Colonic mucosa (tissue), 4 donors: Measurements from ENCODE around the gene SMCO4. TPM values are rescaled to one million over a fixed set of nuclear protein-coding genes. Genes with fewer than 3 reads are reported as not detected.

Source experiments
- DNase-seq: peaks from one replicate; pipeline ENCODE4 v3.0.0-alpha.2; 2020
- H3K27ac ChIP-seq: fragments of 200-600 bp; one replicate; pipeline ENCODE4 v1.8.0; 2021
- H3K27me3 ChIP-seq: fragments of 200-600 bp; one replicate; pipeline ENCODE4 v1.8.0; 2021
- H3K36me3 ChIP-seq: fragments of 200-600 bp; one replicate; pipeline ENCODE4 v1.8.0; 2021
- H3K4me1 ChIP-seq: fragments of 200-600 bp; one replicate; pipeline ENCODE4 v1.8.0; 2021; ENCODE audit warnings: mild to moderate bottlenecking
- H3K4me3 ChIP-seq: fragments of 200-600 bp; one replicate; pipeline ENCODE4 v1.8.0; 2021
- H3K9ac ChIP-seq, 2 donors: one replicate each; pipeline ENCODE4 v1.7.0; 2013; ENCODE audit warnings: control low read depth in 2 of 2, low read depth in 2 of 2, low read length in 2 of 2
- H3K9me3 ChIP-seq: fragments of 200-600 bp; one replicate; pipeline ENCODE4 v1.8.0; 2021
- intact Hi-C: fragments of 100-400 bp; cut with DNase I; formaldehyde crosslinking; loops from one replicate; pipeline ENCODE4 v1.14.1; 2022
- total RNA-seq, 2 donors: library from RNA; stranded (reverse); fragmentation: NEBNext Ultra II Directional in 1 of 2; extraction: Animal tissue kit (Norgen Biotek cat#: 25700) in 1 of 2; gene quantifications; one replicate each; pipeline ENCODE4 v1.2.1, GENCODE V29; 2021
- TF ChIP-seq, protein P1 (sequence below): fragments of 200-600 bp; IDR thresholded peaks from one replicate; pipeline ENCODE4 v1.8.0; 2022; ENCODE audit warnings: antibody characterized with exemption, mild to moderate bottlenecking
- donor health status: healthy.
- donor health status: DM: no; HTN: no; CAD: no.
- donor health status: DM: no; HTN: no; CAD: no.

SMCO4 gene
- total RNA-seq, 2 donors from 2014 or later, result 47.2 to 73.7 TPM

- Histone ChIP-seq H3K27me3 (no peaks in the 10 kb centered on the region), H3K9me3 (no peaks in the 10 kb centered on the region), H3K4me1 (no peaks in the 10 kb centered on the region), H3K4me3 (no peak overlapping the region), H3K27ac (no peak overlapping the region), H3K9ac (no peak overlapping the region), H3K36me3 (no peaks in the 10 kb centered on the region)
- no peak for DNase-seq
- intact Hi-C loops, result no loop called here
- TF ChIP-seq, protein P1, sequence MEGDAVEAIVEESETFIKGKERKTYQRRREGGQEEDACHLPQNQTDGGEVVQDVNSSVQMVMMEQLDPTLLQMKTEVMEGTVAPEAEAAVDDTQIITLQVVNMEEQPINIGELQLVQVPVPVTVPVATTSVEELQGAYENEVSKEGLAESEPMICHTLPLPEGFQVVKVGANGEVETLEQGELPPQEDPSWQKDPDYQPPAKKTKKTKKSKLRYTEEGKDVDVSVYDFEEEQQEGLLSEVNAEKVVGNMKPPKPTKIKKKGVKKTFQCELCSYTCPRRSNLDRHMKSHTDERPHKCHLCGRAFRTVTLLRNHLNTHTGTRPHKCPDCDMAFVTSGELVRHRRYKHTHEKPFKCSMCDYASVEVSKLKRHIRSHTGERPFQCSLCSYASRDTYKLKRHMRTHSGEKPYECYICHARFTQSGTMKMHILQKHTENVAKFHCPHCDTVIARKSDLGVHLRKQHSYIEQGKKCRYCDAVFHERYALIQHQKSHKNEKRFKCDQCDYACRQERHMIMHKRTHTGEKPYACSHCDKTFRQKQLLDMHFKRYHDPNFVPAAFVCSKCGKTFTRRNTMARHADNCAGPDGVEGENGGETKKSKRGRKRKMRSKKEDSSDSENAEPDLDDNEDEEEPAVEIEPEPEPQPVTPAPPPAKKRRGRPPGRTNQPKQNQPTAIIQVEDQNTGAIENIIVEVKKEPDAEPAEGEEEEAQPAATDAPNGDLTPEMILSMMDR, result no peak
These were observed 17.2 kb upstream of the SMCO4 start for GRCh38 chr11:93560199-93560932.

DNA sequence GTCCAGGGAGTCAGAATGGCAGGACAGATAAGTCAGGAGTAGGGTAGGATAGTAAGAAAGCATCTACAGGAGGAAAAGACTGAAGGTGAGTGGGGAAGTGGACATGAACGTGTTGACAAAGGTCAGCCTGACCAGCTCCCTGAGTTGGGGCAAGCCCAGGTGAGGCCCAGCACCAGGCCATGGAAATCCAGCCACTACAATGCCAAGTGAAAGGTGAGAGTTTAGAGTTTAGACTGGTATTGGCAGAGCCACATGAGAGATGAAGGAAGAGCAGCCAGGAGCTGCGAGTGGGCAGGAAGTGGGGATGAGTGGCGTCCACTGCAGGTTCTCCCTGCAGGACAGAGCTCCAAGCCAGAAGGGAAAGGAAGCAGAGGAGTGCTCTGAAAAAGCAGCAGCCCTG lies 16.5 kb upstream of the SMCO4 start:
- H3K4me1 ChIP-seq, result no peaks in the 10 kb centered on the region
- TF ChIP-seq, protein P1, result no peak
- no peak overlapping the region for H3K9ac ChIP-seq
- H3K9me3 ChIP-seq, result no peaks in the 10 kb centered on the region
- no peaks in the 10 kb centered on the region for H3K36me3 ChIP-seq
- no peak overlapping the region for H3K4me3 ChIP-seq
- H3K27ac ChIP-seq, result no peak overlapping the region
- intact Hi-C loops, result no loop called here
- no peak for DNase-seq
- H3K27me3 ChIP-seq, result no peaks in the 10 kb centered on the region

- Histone ChIP-seq H3K27ac (no peak overlapping the region), H3K9me3 (no peaks in the 10 kb centered on the region), H3K27me3 (no peaks in the 10 kb centered on the region), H3K36me3 (no peaks in the 10 kb centered on the region), H3K4me1 (no peaks in the 10 kb centered on the region), H3K9ac (no peak overlapping the region), H3K4me3 (no peak overlapping the region)
- DNase-seq, result no peak
- TF ChIP-seq, protein P1, result no peak
- intact Hi-C loops, result no loop called here
These were observed 9.7 kb upstream of the SMCO4 start for GRCh38 chr11:93552874-93553273.

DNA sequence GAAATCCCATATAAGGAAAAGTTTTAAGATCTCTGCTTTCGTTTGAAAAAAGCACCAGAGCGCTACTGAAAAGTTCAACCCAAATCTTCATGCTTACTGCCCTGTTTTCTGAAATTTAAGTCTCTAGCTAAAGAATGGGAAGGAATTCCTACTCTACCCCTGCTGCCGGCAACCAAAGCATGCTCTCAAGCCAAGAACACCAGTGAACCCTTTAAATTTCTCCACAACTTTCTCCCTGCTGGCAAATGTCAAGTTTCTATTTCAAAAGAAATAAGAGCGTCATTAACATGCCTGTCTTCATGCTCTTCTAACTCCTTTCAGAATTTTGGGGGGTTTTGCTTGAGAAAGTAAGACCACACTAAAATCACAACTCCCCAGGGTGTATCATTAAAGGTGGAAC lies 6.8 kb upstream of the SMCO4 start:
- Histone ChIP-seq H3K36me3 (no peaks in the 10 kb centered on the region), H3K9me3 (no peaks in the 10 kb centered on the region), H3K4me3 (no peak overlapping the region), H3K27me3 (no peaks in the 10 kb centered on the region), H3K27ac (no peak overlapping the region), H3K4me1 (no peaks in the 10 kb centered on the region), H3K9ac (no peak overlapping the region)
- TF ChIP-seq, protein P1, result no peak
- intact Hi-C loops, result no loop called here
- no peak for DNase-seq

DNA sequence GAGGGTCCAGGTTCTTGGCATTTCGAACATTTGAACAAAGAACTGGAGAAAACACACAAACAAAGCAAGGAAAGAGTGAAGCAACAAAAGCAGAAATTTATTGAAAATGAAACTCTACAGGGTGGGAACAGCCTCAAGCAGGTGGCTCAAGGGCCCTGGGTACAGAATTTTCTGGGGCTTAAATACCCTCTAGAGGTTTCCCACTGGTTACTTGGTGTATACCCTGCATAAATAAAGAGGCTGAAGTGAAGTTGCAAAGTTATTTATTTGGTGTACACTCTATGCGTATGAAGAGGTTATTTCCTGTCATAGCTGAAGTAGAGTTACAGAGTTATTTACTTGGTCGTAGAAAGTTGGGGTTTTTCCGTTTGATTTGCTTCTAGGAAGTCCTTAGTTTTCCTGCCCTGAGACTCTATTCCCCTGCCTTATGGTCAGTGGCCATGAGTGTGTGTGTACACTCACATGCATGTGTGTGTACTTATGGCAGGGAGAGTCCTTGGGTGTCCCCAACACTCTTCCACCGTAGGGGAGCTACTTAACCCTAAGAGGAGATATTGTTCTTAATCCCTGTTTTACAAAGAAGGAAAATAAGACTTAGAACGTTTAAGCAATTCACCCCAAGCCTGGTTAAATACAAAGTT lies 5.6 kb upstream of the SMCO4 start:
- no peaks in the 10 kb centered on the region for H3K36me3 ChIP-seq
- intact Hi-C loops, result no loop called here
- no peak for DNase-seq

More for the DNA sequence above, 5.6 kb upstream of the SMCO4 start:
- Histone ChIP-seq H3K9ac (no peak overlapping the region), H3K27me3 (no peaks in the 10 kb centered on the region), H3K4me3 (no peak overlapping the region), H3K4me1 (no peaks in the 10 kb centered on the region), H3K9me3 (no peaks in the 10 kb centered on the region), H3K27ac (no peak overlapping the region)
- TF ChIP-seq, protein P1, result no peak
